Measurements from ENCODE around the gene PAF1. TPM values are rescaled to one million over a fixed set of nuclear protein-coding genes. Genes with fewer than 3 reads are reported as not detected.

PAF1 gene
- 63.9 to 86.0 TPM (median 79.1 TPM) in 5 replicates for total RNA-seq (2022; extraction: Qiagen RNA extraction; ENCODE audit: low read depth)

DNA sequence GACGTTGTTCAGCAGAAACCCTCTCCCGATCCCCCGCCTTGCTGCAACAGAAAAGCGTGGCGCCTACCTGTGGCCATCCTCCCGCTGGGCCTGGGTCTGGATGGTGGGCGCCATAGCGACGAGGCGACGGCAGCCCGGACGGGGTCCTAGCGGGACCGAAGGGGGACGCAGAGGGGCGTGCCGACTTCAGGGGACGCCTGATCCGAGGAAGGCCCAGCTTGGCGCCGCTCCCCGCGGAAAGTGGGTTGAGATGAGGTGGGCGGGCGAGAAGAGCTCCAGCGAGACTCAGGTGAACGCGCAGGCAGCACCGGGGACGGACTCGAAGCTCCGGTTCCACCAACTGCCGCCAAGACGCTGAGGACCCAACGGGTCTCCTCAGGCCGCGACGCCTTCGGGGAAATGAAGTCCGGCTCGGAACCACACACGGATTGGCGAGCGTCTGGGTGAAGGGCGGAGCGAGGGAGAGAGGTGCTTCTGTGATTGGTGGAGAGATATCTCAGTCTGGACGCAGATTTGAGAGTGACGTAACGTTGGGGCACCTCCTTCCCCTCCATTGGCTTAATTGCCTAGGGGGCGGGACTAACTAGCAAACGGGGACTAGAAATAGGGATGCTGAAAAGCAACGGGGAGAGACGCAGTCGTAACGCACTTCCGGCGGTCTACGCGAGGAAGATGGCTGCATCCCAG is at the start of gene PAF1, which contains the start of gene MED29:
TSS of gene PAF1 (minus strand) at position 356 of the 687 bp plus-strand sequence. CDS start at position 114, 242 bp downstream.
TSS of gene MED29 (plus strand) at position 628 of the 687 bp plus-strand sequence. CDS start at position 673, 45 bp downstream.

DNA sequence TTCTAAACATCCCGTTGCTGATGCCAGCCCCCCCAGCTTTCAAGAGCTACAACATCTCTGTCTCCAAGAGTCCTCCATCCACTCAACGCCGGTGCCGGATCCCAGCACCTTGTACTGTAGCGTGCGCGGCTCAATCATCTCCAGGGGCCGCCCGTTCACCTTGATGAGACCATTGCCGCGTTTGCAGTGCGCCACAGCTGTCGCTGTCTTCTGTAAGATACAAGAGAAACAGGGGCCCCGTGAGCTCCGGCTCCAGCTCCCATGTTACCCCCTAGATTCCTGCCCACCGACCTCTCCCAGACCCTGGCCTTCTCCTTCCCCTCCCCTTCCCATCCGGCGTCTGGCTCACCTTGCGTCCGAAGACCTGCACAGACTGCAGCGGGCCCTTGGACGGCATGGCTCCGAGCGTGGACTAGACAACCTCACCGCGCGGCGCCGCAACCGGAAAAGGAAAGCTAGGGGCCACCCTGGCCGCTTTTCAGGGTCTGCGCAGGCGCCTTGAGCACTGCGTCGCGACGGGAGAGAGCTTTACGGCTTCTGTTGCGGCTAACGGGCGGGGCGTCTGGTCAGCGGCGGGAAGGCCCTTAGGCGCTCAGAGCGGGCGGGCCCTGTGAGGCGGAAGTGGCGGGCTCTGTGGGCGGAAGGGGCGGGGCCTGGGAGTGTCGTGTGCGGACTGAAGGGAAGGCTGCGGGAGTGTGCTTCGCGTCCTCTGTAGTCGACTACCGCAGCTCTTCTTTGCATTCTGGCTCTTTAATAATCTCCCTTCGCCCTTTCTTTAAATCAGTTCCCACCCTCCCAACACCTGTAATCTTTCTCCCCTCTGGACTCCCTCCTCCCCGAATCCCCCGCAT is 44.8 kb upstream of the PAF1 start, which contains the start of gene RPS16:
TSS of gene RPS16 (minus strand) at position 451 of the 851 bp plus-strand sequence. CDS start at position 397, 54 bp downstream.

DNA sequence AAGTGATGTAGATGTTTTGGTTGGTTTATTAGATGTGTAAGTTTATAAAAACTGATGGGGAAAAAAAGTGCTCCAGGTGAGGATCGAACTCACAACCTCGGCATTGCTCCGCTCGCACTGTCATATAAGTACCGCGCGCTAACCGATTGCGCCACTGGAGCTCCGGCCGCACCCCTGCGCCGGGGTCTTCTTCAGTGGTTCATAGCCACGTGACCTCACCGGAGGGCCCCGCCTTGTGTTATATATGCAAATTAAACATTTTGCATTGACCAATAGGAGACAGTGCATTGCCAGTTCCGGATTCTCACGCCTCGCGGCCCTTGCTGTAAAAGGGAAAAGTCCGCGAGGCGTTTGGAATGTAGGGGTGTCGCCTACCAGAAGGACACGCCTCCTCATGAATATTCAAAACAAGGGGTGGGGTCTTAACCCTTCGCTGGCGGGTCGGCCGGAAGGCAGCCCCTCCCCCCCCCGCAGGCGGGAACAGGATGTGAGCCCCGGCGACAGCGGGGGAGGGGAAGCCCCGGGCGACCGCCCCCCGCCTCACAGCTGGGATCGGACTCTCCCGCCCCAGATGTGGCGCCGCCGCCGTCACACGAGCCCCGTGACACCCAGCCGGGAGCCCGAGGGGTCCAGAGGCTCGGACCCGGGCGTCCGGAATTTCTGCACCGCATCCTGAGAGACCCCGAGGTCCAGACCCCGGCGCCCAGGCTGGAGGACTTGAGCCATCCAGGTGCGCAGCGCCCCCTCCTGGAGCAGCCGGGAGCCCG is 21.4 kb upstream of the PAF1 start, which contains the start of gene PLEKHG2:
TSS of gene PLEKHG2 (plus strand) at position 570 of the 767 bp plus-strand sequence. CDS start 1,418 bp downstream, outside the sequence.

DNA sequence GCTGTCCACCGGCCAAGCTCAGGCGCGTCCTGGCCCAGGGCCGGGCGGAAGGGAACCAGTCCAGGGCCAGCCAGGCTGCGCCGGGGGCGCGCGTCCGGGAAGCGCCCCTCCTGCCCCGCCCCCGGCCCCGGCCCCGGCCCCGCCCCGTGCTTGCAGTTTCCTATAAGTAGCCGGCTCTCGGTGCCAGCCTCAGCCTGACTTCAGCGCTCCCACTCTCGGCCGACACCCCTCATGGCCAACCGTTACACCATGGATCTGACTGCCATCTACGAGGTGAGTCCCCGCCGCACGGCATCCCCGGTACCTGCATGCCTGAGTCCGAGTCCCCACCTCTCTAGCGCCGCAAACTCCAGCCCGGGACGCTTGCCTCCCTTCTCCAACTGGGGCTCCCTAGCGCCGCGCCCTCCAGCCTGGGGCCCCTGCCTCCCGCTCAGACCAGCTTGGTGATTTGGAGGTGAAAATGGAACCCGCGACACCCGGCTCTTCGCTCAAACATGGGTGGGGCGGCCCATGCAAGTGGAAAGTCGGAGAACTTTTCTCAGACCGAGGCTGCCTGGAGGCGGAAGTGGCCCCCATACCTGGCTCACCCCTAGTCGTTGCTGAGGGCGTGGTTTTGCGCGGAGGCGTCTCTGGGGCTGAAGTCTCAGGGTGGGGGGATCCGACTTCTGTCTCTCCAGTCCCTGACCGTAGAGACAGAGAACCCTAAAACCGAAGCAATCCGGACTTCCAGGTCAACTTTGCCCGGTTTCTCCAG is 15.9 kb upstream of the PAF1 start, which contains the start of gene ZFP36:
TSS of gene ZFP36 (plus strand) at position 192 of the 754 bp plus-strand sequence. CDS start at position 250, 58 bp downstream.

DNA sequence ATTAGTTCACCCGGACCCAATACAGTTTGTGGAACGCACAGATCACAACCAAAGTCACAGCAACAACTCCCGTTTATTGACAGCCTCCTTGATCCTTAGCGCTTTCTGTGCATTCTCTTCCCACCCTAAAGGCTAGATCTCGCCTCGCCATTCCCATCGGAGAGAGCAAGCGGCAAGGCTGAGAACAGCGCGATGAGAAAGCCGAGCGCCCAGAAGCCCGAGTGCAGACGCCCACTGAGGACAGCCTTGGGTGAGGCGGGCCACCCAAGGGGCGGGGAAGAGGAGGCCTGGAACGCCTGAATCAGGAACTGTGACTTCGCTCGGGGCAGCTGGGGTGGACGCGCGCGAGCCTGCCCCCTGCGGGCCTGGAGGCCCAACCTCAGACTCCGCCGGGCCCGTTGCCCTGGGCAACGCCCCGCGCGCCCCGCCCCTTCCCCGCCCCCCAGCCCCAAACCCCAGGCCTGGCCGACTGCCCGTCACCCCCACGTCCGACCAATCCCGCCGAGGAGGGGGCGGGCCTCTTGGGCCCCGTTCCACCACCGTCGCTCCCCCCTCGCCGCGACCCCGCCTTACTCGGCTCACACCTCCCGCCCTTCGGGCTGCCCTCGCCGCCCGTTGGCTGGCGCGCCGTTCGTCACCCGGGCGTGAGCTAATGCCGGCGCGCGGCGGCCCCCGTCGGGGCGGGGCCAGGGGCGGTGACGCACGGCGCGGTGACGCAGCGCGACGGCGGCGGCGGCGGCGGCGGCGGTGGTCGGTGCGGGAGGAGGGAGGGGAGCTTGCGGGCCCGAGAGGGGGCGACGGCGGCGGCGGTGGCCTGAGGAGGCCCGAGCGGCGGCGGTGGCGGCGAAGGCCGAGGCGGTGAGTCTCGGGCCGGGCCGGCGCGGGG is 48.9 kb downstream of the PAF1 start, which contains the start of gene SAMD4B:
TSS of gene SAMD4B (plus strand) at position 703 of the 886 bp plus-strand sequence. CDS start 14,473 bp downstream, outside the sequence.

Other genes starting within 250 kb of the PAF1 start
- gene NCCRP1, start 194.1 kb downstream of the PAF1 start, total RNA-seq (2022; extraction: Qiagen RNA extraction; ENCODE audit: low read depth), result 1.2 to 1.8 TPM (median 1.5 TPM) in 5 replicates
- gene SYCN, start 186.8 kb downstream of the PAF1 start, total RNA-seq (2022; extraction: Qiagen RNA extraction; ENCODE audit: low read depth), result not detected in 5 replicates
- not detected in 5 replicates for gene IFNL3, start 146.1 kb downstream of the PAF1 start, total RNA-seq (2022; extraction: Qiagen RNA extraction; ENCODE audit: low read depth)
- not detected in 5 replicates for gene IFNL4, start 142.2 kb downstream of the PAF1 start, total RNA-seq (2022; extraction: Qiagen RNA extraction; ENCODE audit: low read depth)
- gene IFNL2, start 122.7 kb downstream of the PAF1 start, total RNA-seq (2022; extraction: Qiagen RNA extraction; ENCODE audit: low read depth), result not detected in 5 replicates
- gene IFNL1, start 94.7 kb downstream of the PAF1 start, total RNA-seq (2022; extraction: Qiagen RNA extraction; ENCODE audit: low read depth), result 0.30 TPM in 1 of 5 replicates, not detected in the others
- 5.9 to 13.6 TPM (median 12.4 TPM) in 5 replicates for gene LRFN1, start 70.2 kb downstream of the PAF1 start, total RNA-seq (2022; extraction: Qiagen RNA extraction; ENCODE audit: low read depth)
- gene GMFG, start 55.1 kb downstream of the PAF1 start, total RNA-seq (2022; extraction: Qiagen RNA extraction; ENCODE audit: low read depth), result 0.39 to 0.49 TPM in 2 of 5 replicates, not detected in the others
- 90.7 to 196 TPM (median 187 TPM) in 5 replicates for gene SAMD4B, start 48.7 kb downstream of the PAF1 start, total RNA-seq (2022; extraction: Qiagen RNA extraction; ENCODE audit: low read depth)
- gene MED29, start 272 bp upstream of the PAF1 start, total RNA-seq (2022; extraction: Qiagen RNA extraction; ENCODE audit: low read depth), result 57.7 to 76.7 TPM (median 68.7 TPM) in 5 replicates
- 102 to 201 TPM (median 151 TPM) in 5 replicates for gene ZFP36, start 15.7 kb upstream of the PAF1 start, total RNA-seq (2022; extraction: Qiagen RNA extraction; ENCODE audit: low read depth)
- 43.4 to 100 TPM (median 80.1 TPM) in 5 replicates for gene PLEKHG2, start 21.6 kb upstream of the PAF1 start, total RNA-seq (2022; extraction: Qiagen RNA extraction; ENCODE audit: low read depth)
- gene RPS16, start 44.8 kb upstream of the PAF1 start, total RNA-seq (2022; extraction: Qiagen RNA extraction; ENCODE audit: low read depth), result 5,245 to 7,224 TPM (median 7,041 TPM) in 5 replicates
- 140 to 214 TPM (median 201 TPM) in 5 replicates for gene SUPT5H, start 54.5 kb upstream of the PAF1 start, total RNA-seq (2022; extraction: Qiagen RNA extraction; ENCODE audit: low read depth)
- gene TIMM50, start 89.7 kb upstream of the PAF1 start, total RNA-seq (2022; extraction: Qiagen RNA extraction; ENCODE audit: low read depth), result 162 to 226 TPM (median 224 TPM) in 5 replicates
- gene DLL3, start 107.8 kb upstream of the PAF1 start, total RNA-seq (2022; extraction: Qiagen RNA extraction; ENCODE audit: low read depth), result 7.4 to 12.3 TPM (median 10.9 TPM) in 5 replicates
- not detected in 5 replicates for gene SELENOV, start 124.0 kb upstream of the PAF1 start, total RNA-seq (2022; extraction: Qiagen RNA extraction; ENCODE audit: low read depth)
- gene EID2B, start 141.7 kb upstream of the PAF1 start, total RNA-seq (2022; extraction: Qiagen RNA extraction; ENCODE audit: low read depth), result 5.0 to 10.8 TPM (median 10.0 TPM) in 5 replicates
- gene EID2, start 149.1 kb upstream of the PAF1 start, total RNA-seq (2022; extraction: Qiagen RNA extraction; ENCODE audit: low read depth), result 36.7 to 52.9 TPM (median 46.4 TPM) in 5 replicates
- not detected in 5 replicates for gene LGALS13, start 211.4 kb upstream of the PAF1 start, total RNA-seq (2022; extraction: Qiagen RNA extraction; ENCODE audit: low read depth)